ENCODE measurements around the gene SH2B2. TPM values are rescaled to one million over a fixed set of nuclear protein-coding genes. Genes with fewer than 3 reads are reported as not detected.

Gene SH2B2
- total and polyA plus RNA-seq, 11 donors: 0.50 to 5.7 (median 2.2) TPM

GRCh38 chr7:102282465-102283362, 4.0 kb upstream of the SH2B2 start:
- 86 to 91% (median 89%) methylated on average over 19 to 32 of the region's 32 CpGs for WGBS, 4 donors
- no peak overlapping the region for H3K4me3 ChIP-seq
- no peaks in the 10 kb centered on the region for H3K36me3 ChIP-seq
- no peaks in the 10 kb centered on the region for H3K27me3 ChIP-seq
- no peak for ATAC-seq
- no peaks in the 10 kb centered on the region for H3K9me3 ChIP-seq
- H3K27ac ChIP-seq: no peak overlapping the region
- intact Hi-C loops (cut with DNase I): no loop called here
- peaks cover 7 to 36% (median 17%) of the 10 kb centered on the region in 12 donors for H3K4me1 ChIP-seq
- TF ChIP-seq CTCF (IDR thresholded peaks at IDR 0.05): no peak
- no peak for TF ChIP-seq POLR2A (IDR thresholded peaks at IDR 0.05)
- DNase-seq: no peak

- intact Hi-C loops (cut with DNase I): no loop called here
- Histone ChIP-seq H3K27ac (no peak overlapping the region), H3K4me3 (no peak overlapping the region), H3K4me1 (peaks cover 7 to 41% (median 24%) of the 10 kb centered on the region in 12 donors), H3K9me3 (no peaks in the 10 kb centered on the region), H3K27me3 (no peaks in the 10 kb centered on the region), H3K36me3 (no peaks in the 10 kb centered on the region)
- no peak for TF ChIP-seq CTCF (IDR thresholded peaks at IDR 0.05)
- TF ChIP-seq POLR2A (IDR thresholded peaks at IDR 0.05): no peak
- ATAC-seq (no peak), DNase-seq (no peak)
- 86 to 91% (median 88%) methylated on average over 8 to 10 of the region's 10 CpGs for WGBS, 4 donors
Observed at GRCh38 chr7:102283477-102284189, 3.0 kb upstream of the SH2B2 start.

GRCh38 chr7:102284399-102284798, 2.3 kb upstream of the SH2B2 start:
- H3K9me3 ChIP-seq: no peaks in the 10 kb centered on the region
- intact Hi-C loops (cut with DNase I): no loop called here
- TF ChIP-seq CTCF (IDR thresholded peaks at IDR 0.05): no peak
- TF ChIP-seq POLR2A (IDR thresholded peaks at IDR 0.05): no peak
- ATAC-seq (no peak), DNase-seq (no peak)
- 76 to 83% (median 83%) methylated on average over 12 of the region's 12 CpGs for WGBS, 4 donors
- no peak overlapping the region for H3K27ac ChIP-seq
- peaks cover 7 to 46% (median 24%) of the 10 kb centered on the region in 12 donors for H3K4me1 ChIP-seq
- H3K4me3 ChIP-seq: peak overlapping the region in 2 of 12 donors; percentile 89 to 95
- no peaks in the 10 kb centered on the region for H3K27me3 ChIP-seq
- no peaks in the 10 kb centered on the region for H3K36me3 ChIP-seq

All from heart left ventricle (tissue), 16 donors.